Fibroblast of skin of left biceps (primary cell): ENCODE data around the gene CTSA.
"Not testable (repeated sequence)": the region's sequence is repeated elsewhere in the genome, so short reads cannot be mapped to it uniquely, and the experiment has no call there.

Experiments used
- DNase-seq, 2 experiments: peaks; one replicate each; pipeline ENCODE4 v3.0.0-alpha.2; 2013; ENCODE audit warnings: low read depth in 2 of 2

The CTSA gene

DNA sequence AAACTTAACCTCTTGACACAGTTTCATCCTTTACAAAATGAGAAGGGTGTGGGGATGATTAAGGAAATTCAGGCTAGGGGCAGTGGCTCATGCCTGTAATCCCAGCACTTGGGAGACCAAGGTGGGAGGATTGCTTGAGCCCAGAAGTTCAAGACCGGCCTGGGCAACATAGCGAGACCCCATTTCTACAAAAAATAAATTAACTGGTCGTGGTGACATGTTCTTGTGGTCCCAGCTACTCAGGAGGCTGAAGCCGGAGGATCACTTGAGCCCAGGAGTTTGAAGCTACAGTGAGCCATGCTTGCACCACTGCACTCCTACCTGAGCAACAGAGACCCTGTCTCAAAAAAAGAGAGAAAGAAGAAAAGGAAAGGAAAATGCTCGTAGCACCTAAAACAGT is 24.7 kb upstream of the CTSA start:
- DNase-seq: no peak

GRCh38 chr20:45867136-45867818 is 23.9 kb upstream of the CTSA start:
- no peak for DNase-seq

DNA sequence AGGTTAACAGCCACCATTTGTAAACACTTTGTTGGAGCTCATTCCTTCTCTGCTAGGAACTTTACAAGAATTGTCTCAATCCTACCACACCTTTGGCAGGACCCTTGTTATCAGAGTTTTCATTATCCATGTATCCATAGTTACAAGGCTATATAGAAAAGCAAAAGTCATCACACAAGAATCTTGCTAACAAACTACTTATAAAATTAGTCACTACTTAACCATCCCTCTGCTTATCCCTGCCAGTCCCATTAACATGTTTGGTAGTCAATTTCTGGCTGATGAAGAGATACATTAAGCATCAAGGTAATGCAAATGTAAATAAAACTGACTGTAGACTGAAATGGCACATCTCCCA is 23.3 kb upstream of the CTSA start:
- peak; percentile 24 to 42 for DNase-seq

DNA sequence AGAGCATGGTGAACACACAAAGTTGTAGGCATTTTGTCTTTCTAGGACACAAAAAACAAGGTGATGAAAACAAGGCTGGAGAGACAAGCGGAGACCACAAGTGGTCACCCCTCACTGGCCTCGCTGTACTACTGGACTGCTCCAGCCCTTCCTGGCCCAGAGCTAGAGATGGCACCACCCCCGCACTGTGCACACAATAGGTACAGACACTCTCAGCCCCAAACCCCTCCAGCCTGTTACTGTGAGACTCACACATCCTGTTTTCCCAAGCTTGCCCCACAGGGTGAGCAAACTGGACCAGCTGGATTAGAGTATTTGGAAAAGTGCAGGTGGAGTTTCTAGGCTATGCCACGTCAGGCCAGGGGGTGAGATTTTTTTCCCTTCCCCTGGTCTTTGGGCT is 18.5 kb upstream of the CTSA start:
- no peak for DNase-seq

DNA sequence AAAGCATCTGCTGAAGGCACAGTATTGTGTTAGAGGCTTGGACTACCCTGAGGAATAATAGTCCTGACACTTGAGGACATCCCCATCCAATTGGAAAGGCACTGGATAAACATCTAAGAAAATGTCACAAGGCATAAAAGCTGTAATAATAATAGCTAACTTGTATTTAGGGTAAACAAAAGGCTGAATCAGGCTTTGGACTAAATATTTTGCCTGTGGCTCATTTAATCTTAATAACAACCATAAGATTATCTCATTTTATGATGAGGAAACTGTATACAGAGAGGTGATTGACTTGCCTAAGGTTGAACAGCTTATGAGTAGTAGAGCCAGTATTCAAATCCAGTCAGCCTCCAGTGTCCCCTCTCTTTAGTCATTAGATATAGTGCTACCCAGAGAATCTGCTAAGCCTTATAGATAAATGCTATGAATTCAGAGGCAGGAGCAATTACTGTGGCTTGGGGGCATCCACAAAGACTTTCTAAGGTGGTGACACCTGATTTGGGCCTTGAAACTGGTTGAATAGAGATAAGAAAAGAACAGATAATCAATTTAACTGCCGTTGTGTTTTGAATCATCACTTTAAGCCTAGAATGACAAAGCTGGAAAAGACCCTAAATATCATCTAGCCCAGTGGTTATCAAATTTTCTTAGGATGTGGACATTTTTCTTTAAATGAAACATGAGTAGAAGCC is 17.6 kb upstream of the CTSA start:
- DNase-seq: no peak

DNA sequence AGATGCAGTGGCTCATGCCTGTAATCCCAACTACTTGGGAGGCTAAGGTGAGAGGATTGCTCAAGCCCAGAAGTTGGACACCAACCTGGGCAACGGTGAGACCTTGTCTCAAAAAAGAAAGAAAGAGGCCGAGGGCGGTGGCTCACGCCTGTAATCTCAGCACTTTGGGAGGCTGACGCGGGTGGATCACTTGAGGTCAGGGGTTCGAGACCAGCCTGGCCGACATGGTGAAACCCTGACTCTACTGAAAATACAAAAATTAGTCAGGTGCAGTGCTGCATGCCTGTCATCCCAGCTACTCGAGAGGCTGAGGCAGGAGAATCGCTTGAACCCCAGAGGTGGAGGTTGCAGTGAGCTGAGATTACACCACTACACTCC is 17.0 kb upstream of the CTSA start:
- DNase-seq: not testable (repeated sequence)

GRCh38 chr20:45874576-45874975 is 16.6 kb upstream of the CTSA start:
- DNase-seq: no peak

DNA sequence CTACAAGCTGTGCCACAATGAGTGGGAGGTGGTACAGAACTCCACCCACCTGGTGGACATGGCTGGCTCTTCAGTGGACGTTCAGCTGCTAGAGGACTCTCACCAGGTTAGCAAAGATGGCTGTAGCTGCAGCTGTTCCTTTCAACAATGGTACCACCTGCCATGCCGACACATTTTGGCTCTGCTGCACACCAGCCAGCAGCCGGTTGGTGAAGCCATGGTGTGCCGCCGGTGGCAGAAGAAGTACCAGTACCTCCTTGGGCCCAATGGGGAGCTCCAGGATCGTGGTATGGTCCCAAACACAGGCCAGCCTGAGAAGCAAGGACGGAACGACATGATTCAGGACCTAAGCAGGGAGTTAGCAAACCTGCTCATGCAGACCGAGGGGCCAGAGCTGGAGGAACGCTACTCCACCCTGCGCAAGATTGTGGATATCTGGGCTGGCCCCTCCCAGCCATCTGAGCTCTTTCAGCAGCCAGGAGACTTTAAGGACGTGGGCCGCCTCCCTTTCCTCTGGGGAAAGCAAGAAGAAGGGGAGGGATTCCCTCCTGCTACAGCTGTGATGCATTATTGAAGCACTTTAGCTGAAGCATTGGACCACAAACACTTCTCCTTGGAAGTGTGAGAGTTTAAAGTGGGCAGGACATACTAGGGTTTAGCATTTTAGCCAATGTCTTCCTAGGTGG is 12.9 kb upstream of the CTSA start:
- DNase-seq: no peak

DNA sequence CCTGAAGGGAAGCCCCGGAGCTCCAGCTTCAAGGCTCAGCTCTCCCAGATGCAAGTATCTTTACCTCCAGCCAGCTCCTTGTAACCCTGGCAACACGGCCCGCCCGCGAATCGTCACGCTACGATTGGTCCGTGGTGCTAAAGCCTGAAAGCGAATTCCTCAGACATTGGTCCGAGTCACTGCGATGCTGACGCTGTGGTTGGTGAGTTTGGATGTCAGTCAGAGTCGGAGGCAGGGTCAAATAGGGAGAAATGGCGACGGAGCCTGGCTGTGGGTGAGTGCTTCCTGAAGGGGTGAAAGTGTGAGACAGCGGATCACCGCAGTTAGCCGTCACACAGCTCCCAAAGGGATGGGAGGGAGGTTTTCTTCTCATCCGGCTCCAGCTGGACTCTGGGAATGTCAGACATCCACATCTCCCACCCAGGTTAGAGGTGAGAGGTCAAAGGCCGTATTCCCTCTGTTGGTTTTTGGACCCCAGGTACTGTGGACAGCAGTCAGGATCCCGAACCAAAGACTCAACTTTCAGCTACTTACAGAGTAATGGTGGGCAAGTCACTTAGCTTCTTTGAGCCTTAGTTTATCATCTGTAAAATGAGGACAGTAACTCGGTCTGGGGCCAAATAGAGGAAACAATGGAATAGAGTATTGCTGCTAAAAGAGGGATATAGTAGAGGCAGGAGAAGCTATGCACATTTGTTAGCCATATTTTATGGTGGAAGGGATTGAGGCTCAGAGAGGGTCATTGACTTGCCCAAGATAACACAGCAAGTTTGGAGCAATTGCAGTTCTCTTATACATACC is 9.9 kb upstream of the CTSA start, which contains the start of gene ZSWIM1:
Gene ZSWIM1, plus strand, starts transcription at position 240 of the 801 bp plus-strand sequence. CDS start 1,366 bp downstream, outside the sequence.
- DNase-seq: peak; percentile 97 to 98

DNA sequence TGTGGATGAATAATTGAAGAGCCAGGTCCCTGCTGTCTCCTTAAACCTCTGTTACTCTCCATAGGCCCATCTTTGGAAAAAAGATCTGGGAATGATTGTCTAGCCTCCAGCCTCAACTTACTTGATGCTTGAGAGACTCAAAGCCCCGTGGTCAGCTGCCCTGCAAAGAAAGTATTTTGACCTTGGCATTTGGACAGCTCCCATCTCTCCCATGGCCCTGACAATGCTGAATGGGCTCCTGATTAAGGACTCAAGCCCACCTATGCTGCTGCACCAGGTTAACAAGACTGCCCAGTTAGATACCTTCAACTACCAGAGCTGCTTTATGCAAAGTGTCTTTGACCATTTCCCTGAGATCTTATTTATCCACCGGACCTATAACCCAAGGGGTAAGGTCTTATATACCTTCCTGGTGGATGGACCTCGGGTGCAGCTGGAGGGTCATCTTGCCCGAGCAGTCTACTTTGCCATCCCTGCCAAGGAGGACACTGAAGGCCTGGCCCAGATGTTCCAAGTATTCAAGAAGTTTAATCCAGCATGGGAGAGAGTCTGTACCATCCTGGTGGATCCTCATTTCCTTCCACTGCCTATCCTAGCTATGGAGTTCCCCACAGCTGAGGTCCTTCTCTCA is 8.6 kb upstream of the CTSA start:
- no peak for DNase-seq

- no peak for DNase-seq
Observed at GRCh38 chr20:45883100-45883469, 8.1 kb upstream of the CTSA start.

- no peak for DNase-seq
Observed at GRCh38 chr20:45886590-45887345, 4.4 kb upstream of the CTSA start.

GRCh38 chr20:45887346-45887715 is 3.8 kb upstream of the CTSA start, which contains the start of gene SPATA25:
Gene SPATA25 (minus strand): TSS chr20:45887622. CDS start chr20:45887590, 32 bp downstream.
- DNase-seq: no peak

DNA sequence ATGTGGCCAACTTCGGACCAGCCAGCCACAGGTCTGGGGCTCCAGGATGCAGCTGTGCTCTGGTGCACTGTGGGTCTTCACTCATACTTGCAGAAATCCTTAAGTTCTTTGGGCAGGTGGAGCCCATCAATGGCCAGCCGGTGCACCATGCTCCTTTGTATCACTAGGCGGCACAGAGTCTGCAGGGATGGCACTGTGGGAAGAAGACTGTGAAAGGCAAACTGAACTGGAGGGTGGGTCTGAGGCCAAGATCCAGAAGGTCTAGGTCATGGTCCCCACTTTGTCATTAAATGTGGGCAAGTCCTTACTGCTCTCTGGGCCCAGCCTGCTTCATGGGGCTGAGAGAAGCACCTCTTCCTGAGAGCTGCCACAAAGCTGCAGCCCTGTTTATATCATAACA is 2.5 kb upstream of the CTSA start:
- DNase-seq: no peak

- DNase-seq: peak; percentile 40 to 45
Observed at GRCh38 chr20:45890077-45890984, 804 bp upstream of the CTSA start.

GRCh38 chr20:45892049-45892825 is 1.1 kb downstream of the CTSA start:
- no peak for DNase-seq

DNA sequence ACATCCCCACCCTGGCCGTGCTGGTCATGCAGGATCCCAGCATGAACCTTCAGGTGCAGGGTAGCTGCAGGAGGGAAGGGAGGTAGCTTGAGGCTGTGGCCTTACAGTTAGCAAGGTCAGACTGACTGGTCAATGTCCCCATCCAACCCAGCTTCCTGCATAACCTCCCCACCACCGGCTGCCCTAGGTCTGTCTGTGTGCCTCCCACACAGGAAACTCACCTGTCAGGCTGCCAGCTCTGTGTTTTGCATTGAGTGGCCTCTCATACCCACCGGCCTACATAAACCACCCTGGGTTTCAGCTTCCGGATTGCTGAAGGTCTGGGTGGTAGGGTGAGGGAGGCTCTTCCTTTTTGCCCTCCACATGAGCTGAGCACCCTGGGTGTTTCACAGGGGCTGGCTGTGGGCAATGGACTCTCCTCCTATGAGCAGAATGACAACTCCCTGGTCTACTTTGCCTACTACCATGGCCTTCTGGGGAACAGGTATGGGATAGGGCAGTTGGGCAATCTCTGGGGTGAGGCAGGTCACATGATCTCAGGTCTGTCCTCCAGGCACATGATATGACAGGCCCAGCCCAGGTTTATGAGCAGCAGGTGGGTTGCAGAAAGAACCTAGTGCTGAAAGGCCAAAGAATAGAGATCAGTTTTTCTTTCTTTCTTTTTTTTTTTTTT is 1.8 kb downstream of the CTSA start:
- DNase-seq: no peak

- no peak for DNase-seq
Observed at GRCh38 chr20:45893831-45894230, 2.7 kb downstream of the CTSA start.

GRCh38 chr20:45894797-45895196 is 3.7 kb downstream of the CTSA start:
- no peak for DNase-seq
